UCSD-AML1 (cell line): ENCODE results near the gene TCF20.
A peak's percentile ranks its signal among the peaks of the same experiment; 100 is the strongest.

Experiments
- DNase-seq: peaks from one replicate; lab custom pipeline; 2025; ENCODE audit not compliant: unreplicated experiment; lab: John Stamatoyannopoulos, UW

The TCF20 gene

DNA sequence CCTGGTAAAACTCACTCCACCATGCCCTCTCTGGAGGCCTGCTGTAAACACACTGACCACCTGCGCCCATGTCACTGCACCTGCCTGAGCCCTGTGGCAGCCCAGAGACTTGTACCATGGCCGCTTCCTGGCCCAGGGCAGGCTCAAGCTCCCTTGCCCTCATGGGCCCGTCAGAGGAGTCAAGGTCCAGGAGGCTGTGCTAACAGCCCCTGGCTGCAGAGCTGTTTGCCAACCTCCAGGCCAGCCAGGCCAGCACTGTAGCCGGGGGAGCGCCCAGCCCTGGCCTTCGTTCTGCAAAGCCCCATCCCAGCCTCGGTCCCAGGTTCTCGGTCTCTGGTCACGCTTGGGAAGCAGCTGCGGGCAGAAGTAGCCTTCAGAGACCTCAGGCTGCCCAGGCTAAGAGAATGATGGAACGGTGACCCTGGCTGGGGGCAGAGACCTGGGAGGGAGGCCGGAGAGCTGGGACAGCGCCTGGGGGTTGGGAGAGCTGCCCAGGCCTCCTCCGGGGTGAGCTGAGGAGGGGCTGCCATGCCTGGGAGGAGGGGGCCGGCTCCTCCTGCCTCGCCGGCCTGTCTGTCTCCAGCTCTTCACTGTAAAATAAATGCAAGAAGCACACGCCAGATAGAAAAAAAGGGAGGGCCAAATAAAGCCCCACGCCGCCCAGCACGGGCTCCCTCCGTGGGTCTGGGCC lies 11.9 kb upstream of the TCF20 start:
- DNase-seq, result no peak

DNA sequence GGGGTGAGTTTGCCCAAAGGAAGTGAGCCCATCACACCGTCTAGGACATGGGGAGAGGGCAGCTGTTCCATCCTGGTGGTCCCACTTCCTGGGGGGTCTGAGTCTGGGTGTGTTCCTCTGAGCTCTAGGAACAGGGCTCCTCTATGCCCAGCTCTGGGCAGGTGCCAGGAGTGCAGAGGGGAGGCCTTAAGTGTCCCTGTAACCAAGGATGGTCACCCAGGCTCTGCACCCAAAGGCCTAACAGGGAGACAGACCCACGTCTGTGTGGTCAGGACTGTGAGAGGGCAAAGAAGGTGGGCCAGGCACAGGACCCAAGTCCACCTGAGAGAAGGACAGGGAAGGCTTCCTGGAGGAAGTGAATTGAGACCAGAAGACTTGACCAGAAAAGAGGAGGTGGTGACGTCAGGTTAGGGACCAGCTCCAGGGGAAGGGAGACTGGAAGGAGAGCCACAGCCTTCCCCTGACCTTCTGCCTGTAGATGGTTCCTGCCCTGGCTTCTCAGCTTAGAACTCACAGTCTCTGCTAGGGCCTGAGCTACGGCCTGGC lies 11.3 kb upstream of the TCF20 start:
- no peak for DNase-seq

DNA sequence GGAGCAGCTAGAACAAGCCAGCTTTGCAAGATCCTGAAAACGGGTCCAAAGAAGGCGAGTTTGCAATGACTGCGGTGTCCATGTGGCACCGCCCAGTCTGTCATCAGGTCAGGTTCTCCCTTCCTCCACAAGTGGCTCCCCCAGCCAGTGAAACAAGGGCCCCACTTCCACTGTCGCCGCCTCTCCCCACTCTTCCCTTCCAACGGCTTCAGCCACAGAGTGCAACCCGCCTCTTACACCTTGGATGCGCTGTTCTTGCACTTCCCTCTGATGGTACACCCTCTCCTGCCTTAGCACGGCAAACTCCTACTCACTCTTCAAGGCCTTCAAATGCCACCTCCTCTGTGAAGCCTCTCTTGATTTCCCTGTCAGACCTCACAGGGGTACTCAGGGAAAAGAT lies 10.8 kb upstream of the TCF20 start:
- DNase-seq, result no peak

DNA sequence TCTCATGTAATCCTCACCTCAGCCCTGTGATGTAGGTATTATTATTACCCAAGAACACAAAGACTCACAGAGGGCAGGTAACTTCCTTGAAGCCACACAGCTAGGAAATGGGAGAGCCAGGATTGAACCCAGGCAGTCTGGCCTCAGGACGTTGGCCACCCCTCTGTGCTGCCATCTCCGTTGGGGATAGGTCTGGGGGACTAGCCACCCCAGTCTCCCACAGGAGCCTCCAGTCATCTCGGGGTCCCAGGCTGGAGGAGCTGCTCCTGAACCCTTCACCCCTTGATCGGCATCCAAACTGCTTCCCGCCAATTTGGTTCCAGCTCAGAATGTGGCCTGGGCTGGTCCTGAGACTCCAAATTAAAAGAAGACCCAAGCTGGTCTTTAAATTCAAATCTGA lies 10.4 kb upstream of the TCF20 start:
- no peak for DNase-seq

DNA sequence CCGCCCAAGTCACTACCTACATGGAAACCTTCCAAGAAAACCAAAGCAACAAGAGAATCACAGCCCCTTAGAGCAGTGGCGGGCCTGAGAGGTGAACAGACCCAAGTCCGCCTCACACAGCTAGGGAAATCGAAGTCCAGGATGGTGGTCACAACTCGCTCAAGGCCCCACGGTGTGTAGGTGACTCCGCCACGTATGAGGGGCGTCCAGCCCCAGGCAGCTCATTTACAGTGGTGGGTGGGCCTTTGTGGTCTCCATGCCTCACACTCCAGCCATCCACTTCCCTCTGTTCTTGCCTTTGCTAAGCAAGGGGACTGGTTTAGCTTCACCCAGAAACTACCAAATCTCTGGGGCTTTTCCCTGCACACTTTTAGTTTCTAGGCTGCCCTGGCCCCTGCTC lies 9.7 kb upstream of the TCF20 start:
- DNase-seq, result no peak

DNA sequence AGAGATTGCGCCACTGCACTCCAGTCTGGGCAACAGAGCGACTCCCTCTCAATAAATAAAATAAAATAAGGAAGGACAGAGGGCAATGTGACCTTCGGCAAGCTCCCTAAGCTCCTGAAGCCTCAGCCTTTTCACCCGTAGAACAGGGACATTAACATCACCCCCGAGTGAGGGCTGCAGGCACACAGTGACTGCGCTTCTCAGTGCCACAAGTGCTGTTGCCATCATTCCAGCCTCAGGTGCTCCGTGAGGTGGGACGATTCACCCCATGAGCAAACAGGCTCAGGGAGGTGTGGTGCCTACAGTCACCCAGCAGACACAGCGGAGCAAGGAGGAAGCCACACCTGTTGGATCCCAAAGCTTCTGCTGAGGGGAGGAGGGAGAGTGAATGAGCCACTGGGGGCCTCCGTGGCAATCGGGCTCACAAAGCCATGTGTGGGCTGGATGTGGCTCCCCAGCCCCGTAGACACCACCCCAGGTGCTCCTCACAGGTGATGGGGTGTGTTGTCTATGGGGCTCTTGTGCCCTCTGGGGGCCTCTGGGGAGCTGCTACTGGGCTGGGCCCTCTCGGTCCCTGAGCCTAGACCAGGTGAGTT lies 9.1 kb upstream of the TCF20 start:
- DNase-seq, result no peak

DNA sequence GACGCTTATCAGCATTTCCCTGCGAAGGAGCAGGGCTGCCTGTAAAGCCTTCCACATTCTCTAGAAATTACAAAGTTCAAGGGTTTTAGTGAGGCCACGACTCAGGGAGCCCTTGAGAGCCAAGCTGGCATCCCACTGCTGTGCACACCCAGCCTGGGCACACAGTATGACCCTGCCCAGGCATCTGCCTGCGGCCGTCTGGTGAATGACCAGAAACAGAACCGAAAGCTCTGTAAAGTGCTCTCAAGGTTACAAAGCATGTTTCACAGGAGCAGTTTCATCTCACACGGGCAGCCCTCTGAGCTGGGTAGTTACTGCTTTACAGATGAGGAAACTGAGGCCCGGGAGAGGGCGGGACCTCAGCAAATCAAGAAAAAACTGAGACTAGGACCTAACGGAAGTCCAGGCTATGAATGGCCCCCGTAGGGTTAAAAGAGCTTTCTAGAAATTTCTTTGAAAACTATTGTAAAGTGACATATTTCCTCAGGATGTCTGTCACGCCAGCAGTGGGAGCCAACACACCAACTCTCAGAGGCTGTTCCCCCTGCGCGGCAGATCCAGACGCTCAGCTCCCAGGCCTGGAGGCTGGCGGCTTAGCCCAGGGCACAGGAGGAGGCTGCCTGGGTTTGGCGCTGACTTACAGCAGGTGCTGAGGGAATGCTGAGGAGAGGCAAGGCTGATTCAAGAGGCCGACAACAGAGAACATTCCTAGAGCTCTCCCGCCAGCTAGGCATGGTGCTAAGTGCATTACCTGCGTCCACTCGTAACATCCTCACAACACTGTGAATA lies 7.7 kb upstream of the TCF20 start:
- DNase-seq, result peak; percentile 59

DNA sequence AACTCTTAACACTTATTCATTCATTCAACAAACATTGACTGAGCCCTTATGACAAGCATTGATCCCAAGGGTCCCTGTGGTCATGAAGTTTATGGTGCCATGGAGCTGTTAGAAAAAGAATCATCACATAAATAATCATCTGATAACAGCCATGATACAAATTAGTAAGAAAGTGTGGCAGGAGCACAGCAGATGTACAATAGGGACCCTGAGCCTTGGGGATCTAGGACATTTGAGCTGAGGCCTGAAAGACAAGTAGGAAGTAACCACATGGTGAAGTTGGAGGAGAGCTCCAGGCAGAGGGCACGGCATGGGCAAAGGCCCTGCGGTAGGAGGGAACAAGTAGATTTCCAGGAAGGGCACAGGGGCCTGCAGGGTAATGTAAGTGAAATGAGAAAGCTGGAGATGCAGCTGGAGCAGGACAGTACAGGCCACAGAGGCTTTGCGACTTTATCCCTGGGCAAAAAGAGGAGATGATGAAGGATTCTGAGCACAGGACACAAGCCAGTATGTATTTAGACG lies 6.8 kb upstream of the TCF20 start:
- DNase-seq, result no peak

DNA sequence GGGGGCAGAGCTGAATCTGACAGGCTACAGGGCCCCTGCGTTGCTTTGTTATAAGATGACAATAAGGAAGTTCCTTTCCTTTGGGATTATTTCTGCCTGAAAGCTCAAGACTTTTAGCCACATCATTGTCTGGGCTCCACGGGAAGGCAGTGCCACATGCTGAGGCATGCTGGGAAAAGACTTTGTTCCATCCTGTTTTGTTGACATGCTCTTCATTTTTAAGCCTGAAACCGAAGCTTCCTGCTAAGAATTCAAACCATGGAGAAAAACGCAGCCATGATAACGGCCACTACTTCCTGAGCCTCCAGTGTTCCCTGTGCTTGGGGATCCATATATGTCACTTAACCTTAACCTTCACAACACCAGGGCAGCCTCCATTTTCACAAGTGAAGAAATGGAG lies 5.5 kb upstream of the TCF20 start:
- DNase-seq, result no peak

DNA sequence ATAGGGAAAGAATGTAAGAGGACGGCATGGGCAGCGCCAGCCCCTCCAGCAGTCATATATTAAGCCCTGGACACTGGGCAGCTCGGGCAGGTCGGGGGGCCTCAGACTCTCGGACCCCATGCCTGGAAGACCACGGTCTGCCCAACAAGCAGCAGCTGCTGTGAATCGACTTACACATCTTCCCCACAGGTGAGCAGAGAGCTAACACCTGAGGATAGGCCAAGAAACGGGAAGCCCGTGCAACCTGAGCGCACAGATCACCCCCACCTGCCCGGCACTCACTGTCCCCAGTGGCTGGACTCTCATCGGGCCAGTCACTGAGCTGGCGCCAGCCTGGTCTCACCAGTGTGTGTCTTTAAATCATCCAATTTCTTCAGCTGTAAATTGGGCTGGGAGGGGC lies 4.7 kb upstream of the TCF20 start:
- no peak for DNase-seq

DNA sequence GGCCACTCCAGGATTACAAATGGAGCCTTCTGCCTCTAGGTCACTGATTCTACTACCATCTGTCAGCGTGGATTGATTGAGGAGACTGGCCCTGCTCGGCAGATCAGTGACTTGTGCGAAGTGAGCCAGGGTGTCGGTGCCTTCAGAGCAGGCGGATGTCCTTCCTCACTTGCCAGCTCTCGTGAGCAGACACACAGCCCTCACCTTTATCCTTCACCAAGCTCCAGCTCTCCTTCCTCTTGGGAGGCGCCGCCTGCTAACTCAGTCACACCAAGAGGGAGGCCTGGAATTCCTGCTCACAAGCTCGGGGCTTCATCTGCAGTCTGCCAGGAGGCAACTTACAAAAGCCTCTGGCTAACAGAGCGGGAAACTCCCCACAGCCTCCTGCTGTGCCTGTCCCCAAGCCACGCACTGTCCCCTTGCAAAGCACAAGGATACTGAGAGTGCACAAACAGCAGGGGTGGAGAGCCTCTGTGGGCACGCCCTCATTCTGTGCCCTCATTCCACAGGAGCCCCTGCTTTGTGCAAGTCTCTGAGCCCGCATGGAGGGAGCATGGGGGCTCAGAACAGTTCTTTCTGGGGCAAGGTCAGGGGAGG lies 3.5 kb upstream of the TCF20 start:
- DNase-seq, result no peak

DNA sequence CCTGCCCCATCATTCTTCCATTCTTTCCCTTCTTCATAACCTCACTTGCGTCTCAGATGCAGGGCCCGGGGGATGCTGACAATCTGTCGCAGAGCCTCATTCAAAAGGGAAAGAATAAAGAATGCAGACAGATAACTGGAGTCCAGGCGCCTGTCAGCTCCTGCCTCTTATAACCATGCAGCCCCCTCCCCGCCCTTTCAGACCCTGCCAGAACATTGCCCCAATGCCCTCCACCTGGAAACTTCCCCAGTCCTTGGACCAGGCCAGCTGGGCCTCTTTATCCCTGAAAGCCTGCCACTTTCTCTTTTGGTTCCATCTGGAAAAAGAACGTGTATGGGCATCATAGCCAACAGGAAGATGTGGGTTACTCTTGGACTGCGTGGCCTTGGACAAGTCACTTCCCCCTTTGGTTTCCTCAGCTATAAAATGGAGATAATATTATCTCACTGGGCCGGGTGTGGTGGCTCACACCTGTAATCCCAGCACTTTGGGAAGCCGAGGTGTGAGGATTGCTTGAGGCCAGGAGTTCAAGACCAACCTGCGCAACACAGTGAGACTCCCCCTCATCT lies 2.1 kb upstream of the TCF20 start:
- no peak for DNase-seq

DNA sequence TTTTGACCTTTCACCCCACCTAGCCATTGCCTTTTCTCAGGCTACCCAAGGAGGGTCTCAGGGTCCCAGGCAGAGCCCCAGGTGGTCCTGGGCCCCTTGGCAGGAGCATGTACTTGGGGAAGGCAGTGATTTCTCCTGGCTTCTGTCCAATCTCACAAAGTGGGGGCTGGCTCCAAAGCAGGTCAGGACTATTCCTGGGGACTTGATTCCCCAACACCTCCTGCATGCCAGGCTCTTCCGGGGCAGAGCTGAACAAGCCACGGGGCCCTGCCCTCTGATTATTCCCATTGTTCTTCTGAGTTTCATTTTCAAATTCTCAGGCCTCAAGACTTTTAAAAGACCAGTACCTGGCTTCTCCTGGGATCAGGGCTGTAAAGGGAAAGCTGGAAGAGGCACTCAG lies 1.5 kb upstream of the TCF20 start:
- DNase-seq, result no peak

DNA sequence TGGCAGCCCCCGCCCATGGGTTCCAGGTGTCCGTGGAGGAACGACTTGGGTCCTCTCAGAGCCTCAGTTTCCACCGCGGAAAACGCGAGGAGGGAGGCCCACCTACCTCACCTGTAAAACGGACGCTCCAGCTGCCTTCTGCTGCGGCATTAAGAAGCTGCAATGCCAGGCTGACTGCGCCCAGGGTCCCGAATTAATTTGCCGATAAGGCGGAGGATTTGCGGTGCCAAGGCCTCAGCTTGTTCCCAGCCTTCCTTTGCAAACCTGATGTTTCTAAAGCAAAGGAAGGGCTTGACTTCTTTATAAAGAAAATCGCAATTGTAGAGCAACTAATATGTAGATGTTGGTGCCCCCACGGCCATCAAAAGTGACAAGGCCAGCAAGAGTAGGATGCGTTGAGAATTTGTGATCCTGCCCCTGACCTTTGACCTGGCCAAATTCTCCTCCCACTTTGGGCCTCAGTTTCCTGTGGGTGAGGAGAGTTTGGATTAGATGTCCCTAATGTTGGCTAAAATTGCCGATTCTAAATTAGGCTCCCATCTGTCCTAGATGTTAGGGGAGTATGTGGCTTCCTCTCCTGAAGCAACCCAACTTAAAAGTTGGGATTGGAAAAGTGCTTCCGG lies 849 bp upstream of the TCF20 start:
- no peak for DNase-seq

DNA sequence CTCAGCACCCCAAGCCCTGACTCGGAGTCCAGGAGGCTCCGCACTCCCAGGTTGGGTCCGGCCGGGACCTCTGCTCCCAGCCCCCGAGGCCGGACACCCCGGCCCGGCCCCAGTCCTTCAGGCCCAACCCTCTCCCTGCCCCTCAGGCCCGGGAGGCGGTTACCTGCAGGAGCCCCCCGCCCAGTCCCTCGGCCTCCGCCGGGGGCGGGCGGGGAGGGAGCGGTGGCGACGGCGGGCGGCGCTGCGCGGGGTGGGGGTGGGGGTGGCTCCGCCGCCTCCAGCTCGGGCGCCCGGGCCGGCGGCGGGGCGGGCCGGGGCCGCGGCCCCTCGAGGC lies 310 bp downstream of the TCF20 start:
- no peak for DNase-seq

DNA sequence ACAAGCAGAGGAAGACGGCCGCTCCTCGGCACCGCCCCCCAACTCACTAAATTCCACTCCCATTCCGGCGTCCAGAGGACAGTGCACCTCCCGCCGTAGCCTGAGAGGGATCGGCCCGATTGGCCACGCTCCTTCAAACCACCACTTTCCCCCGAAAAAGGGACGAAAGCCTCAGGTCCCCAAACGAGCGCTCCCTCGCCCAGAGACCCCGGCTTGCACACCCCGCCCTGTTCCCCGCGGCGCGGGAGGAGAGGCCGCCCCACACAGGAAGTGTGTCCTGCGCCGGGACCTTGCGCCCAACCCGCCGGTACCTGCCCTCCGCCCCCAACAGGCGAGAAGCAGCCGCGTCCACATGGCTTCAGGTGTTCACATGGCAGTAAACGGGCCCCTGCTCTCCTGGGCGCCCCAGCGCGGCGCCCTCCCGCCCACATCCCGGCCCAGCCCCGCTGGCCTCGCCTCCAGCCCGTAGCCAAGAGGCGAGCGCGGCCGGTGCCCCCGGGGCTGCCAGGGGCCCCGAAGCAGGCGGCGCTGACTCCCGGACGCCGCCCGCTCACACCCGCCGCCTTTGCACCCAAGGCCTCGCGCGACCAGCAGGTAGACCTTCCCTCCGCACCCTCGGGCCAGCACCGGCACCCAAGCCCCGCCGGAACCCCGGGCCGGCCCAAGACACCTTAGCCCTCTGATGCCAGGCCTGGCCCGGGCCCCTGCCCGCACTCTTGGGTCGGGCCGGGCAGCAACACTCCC lies 849 bp downstream of the TCF20 start:
- peak; percentile 61 for DNase-seq

DNA sequence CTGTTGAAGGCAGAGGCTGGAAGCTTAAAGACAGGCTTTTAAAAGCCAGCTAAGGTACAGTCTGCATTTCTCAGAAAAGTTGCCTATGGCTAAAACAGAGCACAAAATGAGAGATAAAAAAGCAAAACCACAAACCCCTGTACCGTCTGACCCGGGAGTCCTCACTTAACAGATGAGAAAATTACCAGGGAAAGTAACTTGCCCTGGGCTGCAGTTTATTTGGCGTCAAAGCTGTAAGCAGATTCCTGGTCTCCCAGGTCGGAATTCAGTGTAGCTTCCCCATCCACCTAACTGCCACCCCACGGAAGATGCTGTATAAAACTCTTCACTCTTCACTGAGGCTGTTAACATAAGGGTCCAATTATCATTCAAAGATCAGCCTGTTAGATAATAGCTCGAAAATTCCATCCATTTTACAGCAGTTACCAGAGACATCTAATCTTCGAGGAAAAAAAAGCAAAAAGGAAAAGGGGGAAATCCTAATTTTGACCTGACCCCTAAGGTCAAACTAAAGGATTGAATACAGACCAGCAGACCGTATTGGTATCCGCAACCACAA lies 1.5 kb downstream of the TCF20 start:
- DNase-seq, result no peak

DNA sequence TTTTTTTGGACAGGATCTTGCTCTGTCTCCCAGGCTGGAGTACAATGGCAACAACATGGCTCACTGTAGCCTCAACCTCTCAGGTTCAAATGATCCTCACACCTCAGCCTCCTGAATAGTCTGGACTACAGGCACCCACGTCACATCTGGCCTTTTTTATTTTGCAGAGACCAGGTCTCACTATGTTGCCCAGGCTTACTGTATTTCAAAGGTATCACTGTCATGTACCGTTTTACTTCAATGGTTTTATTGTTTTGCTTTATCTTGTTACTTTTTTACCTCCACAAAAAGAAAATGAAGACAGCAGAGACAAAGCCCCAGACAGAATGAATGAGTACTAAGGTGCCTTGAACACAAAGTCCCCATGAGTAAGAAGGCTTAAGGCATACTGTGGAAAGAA lies 5.1 kb downstream of the TCF20 start:
- DNase-seq, result no peak

DNA sequence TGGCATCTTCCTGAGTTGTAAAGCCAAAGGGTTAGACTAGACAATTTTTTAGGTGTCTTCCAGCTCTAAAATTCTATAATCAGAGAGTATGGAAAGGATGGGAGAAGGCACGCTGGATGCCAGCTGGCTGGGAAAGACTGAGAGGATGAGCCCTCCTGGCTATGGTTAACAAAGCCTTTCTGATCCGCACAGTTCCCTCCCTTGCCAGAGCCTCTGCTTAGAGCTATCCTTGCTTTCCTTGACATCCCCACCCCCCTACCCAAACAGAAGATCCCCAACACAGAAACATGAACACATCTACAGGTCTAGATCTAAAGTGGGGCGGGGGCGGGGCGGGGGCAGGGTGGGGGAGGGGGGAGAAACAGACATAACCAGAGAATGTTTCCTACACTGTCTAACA lies 6.5 kb downstream of the TCF20 start:
- no peak for DNase-seq

DNA sequence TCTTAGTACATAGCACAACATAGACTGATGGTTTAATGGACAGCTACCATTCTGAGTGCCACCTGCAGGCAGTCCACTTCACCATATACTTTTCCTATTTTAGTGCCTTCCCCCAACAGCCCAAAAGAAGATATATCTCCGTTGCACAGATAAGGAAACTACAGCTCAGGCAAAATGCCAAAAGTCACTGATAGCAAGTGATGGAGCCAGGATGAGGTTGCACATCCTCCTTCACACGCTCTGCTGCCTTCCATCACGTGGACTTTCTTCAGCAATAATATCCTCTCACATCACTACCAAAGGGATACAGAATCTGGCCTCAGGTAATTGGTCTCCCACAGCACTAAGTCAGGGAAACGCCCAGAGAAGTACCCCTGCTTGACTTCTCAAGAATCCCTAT lies 7.5 kb downstream of the TCF20 start:
- no peak for DNase-seq
